Breast epithelium (tissue), 3 donors: ENCODE data around the gene ZNF747.

Source experiments
- POLR2AphosphoS5 ChIP-seq, 3 donors: sonication (generic); formaldehyde crosslinking; IDR thresholded peaks; one replicate each; pipeline ENCODE4 v1.6.1; 2017; ENCODE audit warnings: antibody characterized with exemption in 3 of 3
- TF ChIP-seq, protein P1 (sequence below), 3 donors: fragments of 450-650 bp; IDR thresholded peaks; one replicate each; pipeline ENCODE4 v1.5.1; 2016 to 2017; ENCODE audit warnings: antibody characterized with exemption in 3 of 3, mild to moderate bottlenecking in 3 of 3, moderate library complexity in 3 of 3

DNA sequence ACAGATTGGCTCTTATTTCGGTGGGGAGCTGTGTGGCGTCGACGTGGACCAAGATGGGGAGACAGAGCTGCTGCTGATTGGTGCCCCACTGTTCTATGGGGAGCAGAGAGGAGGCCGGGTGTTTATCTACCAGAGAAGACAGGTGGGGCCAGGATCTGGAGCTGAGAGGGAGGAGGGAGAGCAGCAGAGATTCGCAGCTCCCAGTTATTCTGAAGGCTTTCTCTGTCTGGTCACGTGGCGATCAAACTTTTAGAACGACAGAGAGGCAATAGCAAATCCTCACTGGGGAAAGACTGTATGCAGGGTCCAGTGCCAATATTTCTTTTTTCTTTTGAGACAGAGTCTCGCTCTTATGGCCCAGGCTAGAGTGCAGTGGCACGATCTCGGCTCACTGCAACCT is 39.9 kb downstream of the ZNF747 start:
- TF ChIP-seq, protein P1, sequence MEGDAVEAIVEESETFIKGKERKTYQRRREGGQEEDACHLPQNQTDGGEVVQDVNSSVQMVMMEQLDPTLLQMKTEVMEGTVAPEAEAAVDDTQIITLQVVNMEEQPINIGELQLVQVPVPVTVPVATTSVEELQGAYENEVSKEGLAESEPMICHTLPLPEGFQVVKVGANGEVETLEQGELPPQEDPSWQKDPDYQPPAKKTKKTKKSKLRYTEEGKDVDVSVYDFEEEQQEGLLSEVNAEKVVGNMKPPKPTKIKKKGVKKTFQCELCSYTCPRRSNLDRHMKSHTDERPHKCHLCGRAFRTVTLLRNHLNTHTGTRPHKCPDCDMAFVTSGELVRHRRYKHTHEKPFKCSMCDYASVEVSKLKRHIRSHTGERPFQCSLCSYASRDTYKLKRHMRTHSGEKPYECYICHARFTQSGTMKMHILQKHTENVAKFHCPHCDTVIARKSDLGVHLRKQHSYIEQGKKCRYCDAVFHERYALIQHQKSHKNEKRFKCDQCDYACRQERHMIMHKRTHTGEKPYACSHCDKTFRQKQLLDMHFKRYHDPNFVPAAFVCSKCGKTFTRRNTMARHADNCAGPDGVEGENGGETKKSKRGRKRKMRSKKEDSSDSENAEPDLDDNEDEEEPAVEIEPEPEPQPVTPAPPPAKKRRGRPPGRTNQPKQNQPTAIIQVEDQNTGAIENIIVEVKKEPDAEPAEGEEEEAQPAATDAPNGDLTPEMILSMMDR (IDR thresholded peaks at IDR 0.05), result no peak
- TF ChIP-seq POLR2AphosphoS5 (IDR thresholded peaks at IDR 0.05), result no peak
